GM19238 (cell line): ENCODE results near the gene SOX2.
"Not testable (repeated sequence)": the region's sequence is repeated elsewhere in the genome, so short reads cannot be mapped to it uniquely, and the experiment has no call there.

ENCODE experiments used
- DNase-seq: peaks from one replicate; pipeline ENCODE4 v3.0.0; 2011; ENCODE audit warnings: low spot score; ENCODE audit not compliant: insufficient read length

Gene SOX2

GRCh38 chr3:181757694-181758306 is 46.1 kb downstream of the SOX2 start:
- DNase-seq: no peak

- no peak for DNase-seq
Observed at GRCh38 chr3:181761906-181762305, 50.2 kb downstream of the SOX2 start.

GRCh38 chr3:181764033-181764432 is 52.3 kb downstream of the SOX2 start:
- DNase-seq: not testable (repeated sequence)
